NCI-H748 treated with DMSO at 0.1 percent for 48 hours (cell line): ENCODE measurements around the gene C3orf18.

Experiments
- DNase-seq: peaks from one replicate; lab custom pipeline; 2025; lab: John Stamatoyannopoulos, UW

The C3orf18 gene

GRCh38 chr3:50603261-50604109 is 35.9 kb upstream of the C3orf18 start:
- DNase-seq, result no peak

GRCh38 chr3:50602595-50603191 is 35.1 kb upstream of the C3orf18 start:
- no peak for DNase-seq

GRCh38 chr3:50600841-50601591 is 33.5 kb upstream of the C3orf18 start:
- no peak for DNase-seq

GRCh38 chr3:50600141-50600753 is 32.7 kb upstream of the C3orf18 start:
- no peak for DNase-seq

GRCh38 chr3:50599716-50600118 is 32.2 kb upstream of the C3orf18 start:
- DNase-seq, result no peak

- DNase-seq, result no peak
Measured at GRCh38 chr3:50599115-50599715, 31.7 kb upstream of the C3orf18 start.

- no peak for DNase-seq
Measured at GRCh38 chr3:50594253-50594785, 26.8 kb upstream of the C3orf18 start.

GRCh38 chr3:50592568-50592967 is 25.0 kb upstream of the C3orf18 start:
- DNase-seq, result no peak

GRCh38 chr3:50591196-50591741 is 23.7 kb upstream of the C3orf18 start:
- DNase-seq, result no peak

- no peak for DNase-seq
Measured at GRCh38 chr3:50588759-50589433, 21.3 kb upstream of the C3orf18 start.

GRCh38 chr3:50587806-50588758 is 20.5 kb upstream of the C3orf18 start:
- no peak for DNase-seq

GRCh38 chr3:50587373-50587772 is 19.8 kb upstream of the C3orf18 start:
- DNase-seq, result no peak

- no peak for DNase-seq
Measured at GRCh38 chr3:50586763-50587070, 19.2 kb upstream of the C3orf18 start.

GRCh38 chr3:50585919-50586762 is 18.6 kb upstream of the C3orf18 start:
- DNase-seq, result no peak

GRCh38 chr3:50584391-50584790 is 16.8 kb upstream of the C3orf18 start:
- no peak for DNase-seq

GRCh38 chr3:50583897-50584296 is 16.4 kb upstream of the C3orf18 start:
- DNase-seq, result no peak

- DNase-seq, result no peak
Measured at GRCh38 chr3:50582083-50582482, 14.5 kb upstream of the C3orf18 start.

- DNase-seq, result no peak
Measured at GRCh38 chr3:50581459-50581842, 13.9 kb upstream of the C3orf18 start.
